Mucosa of descending colon (tissue), 3 donors: Measurements from ENCODE around the gene CEP68. TPM values are rescaled to one million over a fixed set of nuclear protein-coding genes. Genes with fewer than 3 reads are reported as not detected.

Experiments used
- ATAC-seq: fragments of 200-7000 bp; cut with Tn5 transposase; one replicate; pipeline ENCODE4 v1.9.1; 2020; ENCODE audit warnings: mild to moderate bottlenecking, moderate library complexity
- DNase-seq, 3 donors: peaks; one replicate each; pipeline ENCODE4 v3.0.0-alpha.2; 2020
- H3K36me3 ChIP-seq: fragments of 200-600 bp; one replicate; pipeline ENCODE4 v1.8.0; 2021; ENCODE audit warnings: low read depth, mild to moderate bottlenecking
- H3K4me1 ChIP-seq: fragments of 200-600 bp; one replicate; pipeline ENCODE4 v1.8.0; 2021; ENCODE audit warnings: low read depth, mild to moderate bottlenecking
- H3K4me3 ChIP-seq: fragments of 200-600 bp; one replicate; pipeline ENCODE4 v1.8.0; 2021; ENCODE audit warnings: mild to moderate bottlenecking
- H3K9me3 ChIP-seq: fragments of 200-600 bp; one replicate; pipeline ENCODE4 v1.8.0; 2021; ENCODE audit warnings: mild to moderate bottlenecking
- CTCF ChIP-seq: fragments of 200-600 bp; IDR thresholded peaks from one replicate; pipeline ENCODE4 v1.8.0; 2022; ENCODE audit warnings: antibody characterized with exemption, mild to moderate bottlenecking
- intact Hi-C, 2 donors: fragments of 100-400 bp; cut with DNase I in 1 of 2; cut with micrococcal nuclease in 1 of 2; formaldehyde crosslinking; loops; one replicate each; pipeline versions ENCODE4 v1.11.0 to v1.11.1; 2022; cut with DNase I, micrococcal nuclease
- total RNA-seq, 3 donors: library from RNA; stranded (reverse); fragmentation: NEBNext Ultra II Directional in 2 of 3; extraction: Animal tissue kit (Norgen Biotek cat#: 25700) in 2 of 3; gene quantifications; one replicate each; pipeline versions ENCODE4 v1.2.1 to v1.2.4, GENCODE V29; 2021 to 2023
- donor health status: DM: no; HTN: no; CAD: no; lungs with moderate emphysema.
- donor health status: DM: no; HTN: no; CAD: no.
- donor health status: DM: no; HTN: yes; CAD: no.

The CEP68 gene
- total RNA-seq, 3 donors from 2014 or later = 8.9 to 30.9 (median 13.2) TPM

GRCh38 chr2:65081232-65081685, 25.0 kb downstream of the CEP68 start:
- Histone ChIP-seq H3K4me1 (peaks cover 12% of the 10 kb centered on the region), H3K4me3 (no peak overlapping the region), H3K9me3 (no peaks in the 10 kb centered on the region), H3K36me3 (peaks cover 7% of the 10 kb centered on the region)
- DNase-seq (no peak), ATAC-seq (peak; percentile 40)
- TF ChIP-seq CTCF = no peak
- intact Hi-C loops = no loop called here

- H3K4me1 ChIP-seq = no peaks in the 10 kb centered on the region
- H3K4me3 ChIP-seq = no peak overlapping the region
- no peak for ATAC-seq
- TF ChIP-seq CTCF = no peak
- peaks cover 7% of the 10 kb centered on the region for H3K36me3 ChIP-seq
- intact Hi-C loops = no loop called here
- H3K9me3 ChIP-seq = no peaks in the 10 kb centered on the region
- no peak for DNase-seq
Measured at GRCh38 chr2:65085148-65085547, 28.9 kb downstream of the CEP68 start.

GRCh38 chr2:65092791-65093190, 36.6 kb downstream of the CEP68 start:
- DNase-seq = no peak
- Histone ChIP-seq H3K4me1 (peaks cover 17% of the 10 kb centered on the region), H3K36me3 (no peaks in the 10 kb centered on the region), H3K9me3 (no peaks in the 10 kb centered on the region), H3K4me3 (no peak overlapping the region)
- ATAC-seq = no peak
- intact Hi-C loops = no loop called here
- TF ChIP-seq CTCF = no peak

- Histone ChIP-seq H3K36me3 (no peaks in the 10 kb centered on the region), H3K9me3 (no peaks in the 10 kb centered on the region), H3K4me3 (no peak overlapping the region), H3K4me1 (peaks cover 17% of the 10 kb centered on the region)
- no peak for TF ChIP-seq CTCF
- ATAC-seq = peak; percentile 89
- DNase-seq = no peak
- intact Hi-C loops = no loop called here
Measured at GRCh38 chr2:65093211-65093610, 37.0 kb downstream of the CEP68 start.

- no peaks in the 10 kb centered on the region for H3K36me3 ChIP-seq
- ATAC-seq (no peak), DNase-seq (no peak)
- H3K4me3 ChIP-seq = no peak overlapping the region
- intact Hi-C loops = no loop called here
- no peak for TF ChIP-seq CTCF
- H3K4me1 ChIP-seq = peaks cover 17% of the 10 kb centered on the region
- H3K9me3 ChIP-seq = no peaks in the 10 kb centered on the region
Measured at GRCh38 chr2:65096948-65097347, 40.7 kb downstream of the CEP68 start.

GRCh38 chr2:65097844-65098243, 41.6 kb downstream of the CEP68 start:
- intact Hi-C loops = no loop called here
- no peak for TF ChIP-seq CTCF
- Histone ChIP-seq H3K9me3 (no peaks in the 10 kb centered on the region), H3K36me3 (no peaks in the 10 kb centered on the region), H3K4me1 (peaks cover 16% of the 10 kb centered on the region), H3K4me3 (no peak overlapping the region)
- no peak for DNase-seq
- ATAC-seq = no peak
